Mucosa of gallbladder (tissue), 1 donor: Measurements from ENCODE around the gene QKI. TPM values are rescaled to one million over a fixed set of nuclear protein-coding genes. Genes with fewer than 3 reads are reported as not detected.

Source experiments
- DNase-seq: peaks from one replicate; pipeline ENCODE4 v3.0.0-alpha.2; 2020; ENCODE audit warnings: low spot score
- total RNA-seq: library from RNA; stranded (reverse); gene quantifications from one replicate; pipeline ENCODE4 v1.2.1, GENCODE V29; 2021
- donor health status: DM: no; HTN: no; CAD: no.

Gene QKI
- total RNA-seq, 1 donor from 2014 or later: 80.0 TPM

- DNase-seq: no peak
Measured at GRCh38 chr6:163613025-163613424, 198.5 kb downstream of the QKI start.

- no peak for DNase-seq
Measured at GRCh38 chr6:163613668-163614067, 199.2 kb downstream of the QKI start.

- no peak for DNase-seq
Measured at GRCh38 chr6:163616452-163616851, 201.9 kb downstream of the QKI start.

GRCh38 chr6:163617549-163617948 is 203.0 kb downstream of the QKI start:
- DNase-seq: no peak

- DNase-seq: no peak
Measured at GRCh38 chr6:163620101-163620500, 205.6 kb downstream of the QKI start.

- DNase-seq: no peak
Measured at GRCh38 chr6:163620670-163621330, 206.3 kb downstream of the QKI start.

- DNase-seq: no peak
Measured at GRCh38 chr6:163625265-163625664, 210.7 kb downstream of the QKI start.

- DNase-seq: no peak
Measured at GRCh38 chr6:163626073-163626867, 211.8 kb downstream of the QKI start.

- no peak for DNase-seq
Measured at GRCh38 chr6:163627274-163628062, 212.9 kb downstream of the QKI start.
